Esophagus (tissue), 2 donors: Measurements from ENCODE around the gene LRRC43. TPM values are rescaled to one million over a fixed set of nuclear protein-coding genes. Genes with fewer than 3 reads are reported as not detected.
"Not testable (repeated sequence)": the region's sequence is repeated elsewhere in the genome, so short reads cannot be mapped to it uniquely, and the experiment has no call there.

ENCODE experiments used
- H3K27ac ChIP-seq, 2 donors: one replicate each; pipeline ENCODE4 v1.5.1; 2013; ENCODE audit warnings: low read depth in 2 of 2, mild to moderate bottlenecking in 2 of 2, inconsistent platforms in 1 of 2, low read length in 1 of 2, moderate library complexity in 1 of 2
- H3K27me3 ChIP-seq, 2 donors: one replicate each; pipeline ENCODE4 v1.6.1; 2013; ENCODE audit warnings: low read length in 2 of 2, control low read depth in 1 of 2, mild to moderate bottlenecking in 1 of 2; ENCODE audit not compliant: insufficient read depth in 2 of 2, control insufficient read depth in 1 of 2
- H3K36me3 ChIP-seq, 2 donors: one replicate each; pipeline ENCODE4 v1.6.1; 2013; ENCODE audit warnings: low read length in 1 of 2; ENCODE audit not compliant: control insufficient read depth in 2 of 2, insufficient read depth in 2 of 2
- H3K4me1 ChIP-seq, 2 donors: one replicate each; pipeline ENCODE4 v1.6.1; 2013; ENCODE audit warnings: low read length in 1 of 2; ENCODE audit not compliant: control insufficient read depth in 2 of 2, insufficient read depth in 2 of 2
- H3K4me3 ChIP-seq, 2 donors: one replicate each; pipeline ENCODE4 v1.5.1; 2013; ENCODE audit warnings: low read length in 2 of 2, mild to moderate bottlenecking in 2 of 2, low read depth in 1 of 2, moderate library complexity in 1 of 2
- H3K9me3 ChIP-seq, 2 donors: one replicate each; pipeline ENCODE4 v1.6.1; 2013; ENCODE audit warnings: mild to moderate bottlenecking in 2 of 2, low read depth in 1 of 2, low read length in 1 of 2, moderate library complexity in 1 of 2; ENCODE audit not compliant: control insufficient read depth in 2 of 2, insufficient read depth in 1 of 2
- WGBS, 2 donors: extraction: QIAGEN DNeasy Blood & Tissue Kit; methylation state at CpG; one replicate each; pipeline ENCODE4 v1.1.7; 2013; 5-methylcytosine and 5-hydroxymethylcytosine counted together
- polyA plus RNA-seq, 2 donors: library from polyadenylated mRNA; stranded (reverse); fragments of 200-250 nt; gene quantifications; one replicate each; pipeline ENCODE4 v1.2.3, GENCODE V29; 2013
- donor health status: healthy with polysubstance abuse.
- donor health status: Bipolar disorder and iron deficiency.

LRRC43 gene
- polyA plus RNA-seq, 2 donors = 0.21 TPM; not detected in 1

DNA sequence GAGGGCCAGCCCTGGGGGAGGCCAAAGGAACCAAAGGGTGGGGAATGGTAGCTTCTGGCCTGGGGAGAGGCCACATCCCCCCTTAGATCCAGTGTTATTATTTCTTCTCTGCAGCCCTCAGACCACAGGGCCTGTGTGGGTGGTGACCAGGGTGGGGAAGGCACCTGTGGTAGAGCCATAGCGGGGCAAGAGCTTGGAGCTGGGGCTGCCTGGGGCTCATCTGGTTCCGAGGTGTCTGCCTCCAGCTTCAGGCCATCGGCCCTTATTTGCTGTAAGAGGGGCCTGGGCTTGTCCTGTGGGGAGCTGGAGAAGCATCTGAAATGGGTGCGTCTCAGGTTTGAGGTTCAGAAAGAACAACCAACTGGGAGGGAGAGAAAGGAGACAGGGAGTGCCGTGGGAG, 18.5 kb downstream of the LRRC43 start:
- Histone ChIP-seq H3K4me3 (no peak overlapping the region), H3K36me3 (no peaks in the 10 kb centered on the region), H3K9me3 (no peaks in the 10 kb centered on the region), H3K27ac (no peak overlapping the region), H3K4me1 (peaks cover under 1 to 9% of the 10 kb centered on the region in 2 donors), H3K27me3 (no peaks in the 10 kb centered on the region)
- 90 to 97% methylated on average over 5 of the region's 5 CpGs for WGBS, 2 donors

DNA sequence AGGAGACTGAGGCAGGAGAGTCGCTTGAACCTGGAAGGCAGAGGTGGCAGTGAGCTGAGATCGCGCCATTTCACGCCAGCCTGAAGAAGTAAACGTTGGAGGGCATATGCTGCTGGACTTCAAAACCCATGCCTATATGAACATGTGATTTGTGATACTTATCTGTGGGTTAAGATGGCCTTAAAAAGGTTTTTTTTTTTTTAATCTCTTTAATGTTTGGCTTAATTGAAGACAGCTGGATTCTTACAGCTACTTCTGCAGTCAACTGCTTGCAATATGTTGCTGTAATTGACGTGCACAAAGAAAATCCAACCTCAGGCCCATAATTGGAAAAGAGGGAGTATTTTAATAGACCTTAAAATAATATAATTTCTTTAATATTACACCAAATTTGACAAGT, 19.1 kb downstream of the LRRC43 start:
- no peak overlapping the region for H3K27ac ChIP-seq
- no peaks in the 10 kb centered on the region for H3K27me3 ChIP-seq
- peaks cover 0 to 1% of the 10 kb centered on the region in 2 donors for H3K36me3 ChIP-seq
- H3K9me3 ChIP-seq = no peaks in the 10 kb centered on the region
- peaks cover 2 to 9% of the 10 kb centered on the region in 2 donors for H3K4me1 ChIP-seq
- 91 to 95% methylated on average over 6 of the region's 6 CpGs for WGBS, 2 donors
- no peak overlapping the region for H3K4me3 ChIP-seq

DNA sequence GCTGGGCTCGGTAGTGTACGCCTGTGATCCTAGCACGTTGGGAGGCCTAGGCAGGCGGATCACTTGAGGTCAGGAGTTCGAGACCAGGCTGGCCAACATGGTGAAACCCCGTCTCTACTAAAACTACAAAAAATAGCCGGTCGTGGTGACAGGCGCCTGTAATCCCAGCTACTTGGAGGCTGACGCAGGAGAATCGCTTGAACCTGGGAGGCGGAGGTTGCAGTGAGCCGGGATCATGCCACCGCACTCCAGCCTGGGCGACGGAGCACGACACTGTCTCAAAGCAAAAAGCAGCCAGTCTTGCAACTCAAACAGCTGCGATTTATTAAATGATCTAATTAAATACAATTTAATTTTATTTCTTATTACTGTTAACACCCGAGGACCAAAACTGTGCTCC, 19.9 kb downstream of the LRRC43 start:
- 57 to 63% methylated on average over 19 of the region's 19 CpGs for WGBS, 2 donors
- not testable (repeated sequence) for H3K27ac ChIP-seq, H3K4me1 ChIP-seq, H3K9me3 ChIP-seq, H3K36me3 ChIP-seq, H3K27me3 ChIP-seq
- peak overlapping the region in 1 of 2 donors; percentile 62 for H3K4me3 ChIP-seq

DNA sequence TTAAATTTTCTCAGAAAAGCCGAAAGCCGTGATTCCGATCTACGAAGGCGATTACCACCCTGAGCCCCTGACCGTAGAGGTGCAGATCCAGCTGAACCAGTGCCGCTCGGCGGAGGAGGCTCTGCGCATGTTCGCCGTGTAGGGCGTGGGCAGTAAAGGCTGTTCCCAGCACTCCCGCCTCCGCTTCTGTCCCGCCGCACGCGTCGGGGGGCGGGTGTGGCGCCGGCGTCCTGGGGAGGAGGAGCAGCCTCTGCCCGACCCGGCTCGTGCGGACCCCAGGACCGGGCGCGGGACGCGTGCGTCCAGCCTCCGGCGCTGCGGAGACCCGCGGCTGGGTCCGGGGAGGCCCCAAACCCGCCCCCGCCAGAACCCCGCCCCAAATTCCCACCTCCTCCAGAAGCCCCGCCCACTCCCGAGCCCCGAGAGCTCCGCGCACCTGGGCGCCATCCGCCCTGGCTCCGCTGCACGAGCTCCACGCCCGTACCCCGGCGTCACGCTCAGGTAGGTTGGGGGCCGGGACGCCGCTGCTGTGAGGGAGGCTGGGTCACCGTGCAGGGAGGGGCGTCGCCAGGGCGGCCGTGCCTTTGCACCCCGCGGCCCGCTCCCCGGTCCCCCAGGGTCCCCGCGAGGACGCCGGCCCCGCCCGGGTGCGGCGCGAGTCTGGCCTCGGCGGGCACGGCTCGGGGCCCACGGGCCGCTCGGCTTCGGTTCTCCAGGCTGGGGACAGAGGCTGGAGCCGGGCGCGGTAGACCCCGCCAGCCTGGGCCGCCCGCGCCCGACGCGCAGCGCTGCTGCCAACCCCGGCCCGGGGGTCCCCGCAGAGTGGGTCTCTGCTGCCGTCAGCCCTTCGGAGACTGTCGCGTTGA, 20.6 kb downstream of the LRRC43 start, which contains the start of gene B3GNT4:
Gene B3GNT4 (plus strand): TSS at position 409 of the 866 bp plus-strand sequence. CDS start 910 bp downstream, outside the sequence.
- Histone ChIP-seq H3K9me3 (no peaks in the 10 kb centered on the region), H3K4me1 (peaks cover 2 to 9% of the 10 kb centered on the region in 2 donors), H3K27me3 (no peaks in the 10 kb centered on the region), H3K4me3 (peak within 1 kb of the TSS; percentile 62 to 63), H3K27ac (no peak within 1 kb of the TSS), H3K36me3 (peaks cover 6 to 10% of the 10 kb centered on the region in 2 donors)
- 0 to 1% methylated on average over 81 to 104 of the region's 104 CpGs for WGBS, 2 donors

DNA sequence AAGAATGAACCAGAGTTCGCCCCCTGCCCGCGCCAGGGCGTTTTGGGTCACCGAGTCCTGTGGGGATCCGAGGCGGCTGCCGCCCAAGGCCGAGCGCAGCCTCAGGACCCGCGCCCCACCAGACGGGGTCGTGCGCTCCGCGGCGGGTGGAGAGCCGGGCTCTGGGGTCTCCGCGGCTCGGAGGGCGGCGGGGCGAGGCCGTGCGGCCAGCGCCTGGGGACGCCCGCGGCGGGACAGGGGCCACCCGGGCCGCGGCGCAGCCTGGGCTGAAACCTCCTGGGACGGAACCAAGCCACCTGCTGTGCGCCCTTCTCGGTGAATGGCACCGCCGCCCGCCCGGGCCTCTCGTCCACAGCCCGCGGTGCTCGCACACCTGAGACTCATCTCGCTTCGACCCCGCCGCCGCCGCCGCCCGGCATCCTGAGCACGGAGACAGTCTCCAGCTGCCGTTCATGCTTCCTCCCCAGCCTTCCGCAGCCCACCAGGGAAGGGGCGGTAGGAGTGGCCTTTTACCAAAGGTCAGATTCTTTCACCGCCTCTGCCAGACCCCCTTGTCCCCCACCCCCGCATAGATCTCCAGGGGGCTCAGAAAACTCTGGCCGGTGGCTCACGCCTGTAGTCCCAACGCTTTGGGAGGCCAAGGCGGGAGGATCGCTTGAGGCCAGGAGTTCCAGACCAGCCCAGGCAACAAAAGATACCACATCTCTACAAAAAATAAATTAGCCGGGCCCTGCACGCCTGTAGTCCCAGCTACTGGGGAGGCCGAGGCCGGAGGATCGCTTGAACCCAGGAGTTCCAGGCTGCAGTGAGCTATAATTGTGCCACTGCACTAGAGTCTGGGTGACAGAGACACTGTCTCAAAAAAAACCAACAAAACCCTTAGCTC, 21.5 kb downstream of the LRRC43 start:
- Histone ChIP-seq H3K9me3 (no peaks in the 10 kb centered on the region), H3K27ac (no peak overlapping the region), H3K4me3 (peak overlapping the region; percentile 62 to 63), H3K27me3 (no peaks in the 10 kb centered on the region), H3K36me3 (peaks cover 6 to 10% of the 10 kb centered on the region in 2 donors), H3K4me1 (peaks cover 2 to 9% of the 10 kb centered on the region in 2 donors)
- 13 to 16% methylated on average over 57 to 71 of the region's 71 CpGs for WGBS, 2 donors

DNA sequence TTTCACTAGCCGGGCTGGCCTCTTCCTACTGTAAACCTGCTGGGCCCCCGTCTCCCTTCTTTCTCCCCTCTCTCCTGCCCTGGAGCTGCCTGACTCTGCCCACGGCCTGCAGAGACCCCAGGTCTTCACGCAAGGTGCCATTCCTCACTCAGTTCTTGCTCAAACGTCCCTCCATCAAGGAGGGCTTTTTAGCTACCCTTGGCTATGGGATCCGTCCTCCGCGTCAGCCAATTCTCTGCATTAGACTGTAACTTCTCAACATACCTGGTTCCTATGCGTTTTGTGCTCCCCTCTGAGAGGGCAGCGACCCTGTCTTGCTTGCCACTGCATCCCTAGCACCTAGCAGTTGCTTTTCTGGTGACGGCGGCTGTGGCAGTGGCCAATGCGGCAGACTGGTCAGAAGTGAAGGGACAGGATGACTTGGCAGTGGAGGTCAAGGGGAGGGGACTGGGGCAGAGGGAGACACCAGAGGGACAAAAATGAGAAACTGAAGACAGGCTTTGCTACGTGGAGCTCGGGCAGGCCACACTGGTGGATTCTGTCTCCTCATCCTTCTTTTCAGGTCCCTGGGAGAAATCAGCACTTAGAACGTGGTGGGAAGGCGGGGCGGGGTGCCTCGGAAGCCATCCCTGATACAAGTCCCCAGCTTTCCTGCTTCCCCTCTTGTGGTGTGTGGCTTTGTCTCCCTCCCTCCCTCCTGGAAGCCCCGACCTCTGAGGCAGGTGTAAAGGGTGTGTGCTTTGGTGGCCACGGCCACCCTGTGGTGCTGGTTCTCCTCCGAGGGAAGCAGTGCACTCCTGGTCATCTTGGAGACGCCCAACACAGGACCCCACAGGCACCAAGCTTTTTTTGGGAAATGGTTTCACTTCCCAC, 22.4 kb downstream of the LRRC43 start:
- Histone ChIP-seq H3K4me1 (peaks cover 2 to 9% of the 10 kb centered on the region in 2 donors), H3K27me3 (no peaks in the 10 kb centered on the region), H3K27ac (no peak overlapping the region), H3K4me3 (no peak overlapping the region), H3K36me3 (peaks cover 6 to 10% of the 10 kb centered on the region in 2 donors), H3K9me3 (no peaks in the 10 kb centered on the region)
- 49 to 51% methylated on average over 23 of the region's 23 CpGs for WGBS, 2 donors

DNA sequence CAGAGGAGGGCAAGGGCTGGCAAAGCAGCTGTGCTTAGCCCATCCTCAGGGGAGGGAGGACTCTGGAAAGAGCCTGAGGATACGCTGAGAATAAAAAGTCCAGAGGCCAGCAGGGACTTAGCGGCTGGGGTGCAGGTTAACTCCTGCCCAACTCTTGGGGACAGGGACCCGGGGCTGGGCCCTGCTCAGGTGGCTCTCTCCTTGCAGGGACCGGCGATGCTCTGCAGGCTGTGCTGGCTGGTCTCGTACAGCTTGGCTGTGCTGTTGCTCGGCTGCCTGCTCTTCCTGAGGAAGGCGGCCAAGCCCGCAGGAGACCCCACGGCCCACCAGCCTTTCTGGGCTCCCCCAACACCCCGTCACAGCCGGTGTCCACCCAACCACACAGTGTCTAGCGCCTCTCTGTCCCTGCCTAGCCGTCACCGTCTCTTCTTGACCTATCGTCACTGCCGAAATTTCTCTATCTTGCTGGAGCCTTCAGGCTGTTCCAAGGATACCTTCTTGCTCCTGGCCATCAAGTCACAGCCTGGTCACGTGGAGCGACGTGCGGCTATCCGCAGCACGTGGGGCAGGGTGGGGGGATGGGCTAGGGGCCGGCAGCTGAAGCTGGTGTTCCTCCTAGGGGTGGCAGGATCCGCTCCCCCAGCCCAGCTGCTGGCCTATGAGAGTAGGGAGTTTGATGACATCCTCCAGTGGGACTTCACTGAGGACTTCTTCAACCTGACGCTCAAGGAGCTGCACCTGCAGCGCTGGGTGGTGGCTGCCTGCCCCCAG, 23.4 kb downstream of the LRRC43 start:
- Histone ChIP-seq H3K27me3 (no peaks in the 10 kb centered on the region), H3K4me3 (no peak overlapping the region), H3K27ac (no peak overlapping the region), H3K4me1 (peaks cover 2 to 9% of the 10 kb centered on the region in 2 donors), H3K36me3 (peaks cover 9 to 10% of the 10 kb centered on the region in 2 donors), H3K9me3 (no peaks in the 10 kb centered on the region)
- 64 to 68% methylated on average over 27 of the region's 27 CpGs for WGBS, 2 donors

DNA sequence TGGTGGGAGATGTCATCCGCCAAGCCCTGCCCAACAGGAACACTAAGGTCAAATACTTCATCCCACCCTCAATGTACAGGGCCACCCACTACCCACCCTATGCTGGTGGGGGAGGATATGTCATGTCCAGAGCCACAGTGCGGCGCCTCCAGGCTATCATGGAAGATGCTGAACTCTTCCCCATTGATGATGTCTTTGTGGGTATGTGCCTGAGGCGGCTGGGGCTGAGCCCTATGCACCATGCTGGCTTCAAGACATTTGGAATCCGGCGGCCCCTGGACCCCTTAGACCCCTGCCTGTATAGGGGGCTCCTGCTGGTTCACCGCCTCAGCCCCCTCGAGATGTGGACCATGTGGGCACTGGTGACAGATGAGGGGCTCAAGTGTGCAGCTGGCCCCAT, 24.1 kb downstream of the LRRC43 start:
- Histone ChIP-seq H3K27ac (no peak overlapping the region), H3K9me3 (no peaks in the 10 kb centered on the region), H3K4me1 (peaks cover 2 to 9% of the 10 kb centered on the region in 2 donors), H3K36me3 (peaks cover 10% of the 10 kb centered on the region in 2 donors), H3K4me3 (no peak overlapping the region), H3K27me3 (no peaks in the 10 kb centered on the region)
- WGBS, 2 donors = 84 to 86% methylated on average over 8 of the region's 8 CpGs
